Upper lobe of left lung (tissue), 4 donors: ENCODE measurements around the gene KLRB1.
"Not testable (repeated sequence)": the region's sequence is repeated elsewhere in the genome, so short reads cannot be mapped to it uniquely, and the experiment has no call there.

ENCODE experiments used
- CTCF ChIP-seq, 6 experiments: fragments of 450-650 bp in 4 of 6; fragments of 200-600 bp in 2 of 6; sonication (generic) in 2 of 6; IDR thresholded peaks; one replicate each; pipeline ENCODE4 v1.5.1; 2016 to 2019; ENCODE audit warnings: antibody characterized with exemption in 6 of 6
- POLR2A ChIP-seq, 4 donors: fragments of 450-650 bp; IDR thresholded peaks; one replicate each; pipeline ENCODE4 v1.5.1; 2016 to 2017; ENCODE audit warnings: antibody characterized with exemption in 4 of 4, mild to moderate bottlenecking in 2 of 4

GRCh38 chr12:9644985-9645551 is 37.4 kb upstream of the KLRB1 start:
- TF ChIP-seq CTCF, POLR2A (IDR thresholded peaks at IDR 0.05): not testable (repeated sequence)
